Keratinocyte (primary cell): Measurements from ENCODE around the gene PGS1. TPM values are rescaled to one million over a fixed set of nuclear protein-coding genes. Genes with fewer than 3 reads are reported as not detected.

Experiments used
- DNase-seq: peaks from one replicate; pipeline ENCODE4 v3.0.0-alpha.2; 2011; ENCODE audit warnings: low read depth, missing footprints, low spot score
- FAIRE-seq: peaks from 2 replicates; lab custom pipeline; 2011; peaks lifted over from hg19 to GRCh38; lab: Jason Lieb, UNC
- H2AFZ ChIP-seq: 2 replicates; pipeline ENCODE4 v1.6.0; 2012; ENCODE audit warnings: low read length, control low read depth, inconsistent platforms; ENCODE audit not compliant: control insufficient read depth
- H3K27ac ChIP-seq: 2 replicates; pipeline ENCODE4 v1.5.1; 2011; ENCODE audit warnings: low read length; ENCODE audit not compliant: control insufficient read depth, insufficient read depth
- H3K27me3 ChIP-seq: 3 replicates; pipeline ENCODE4 v1.6.0; 2011; ENCODE audit warnings: low read length; ENCODE audit not compliant: control insufficient read depth, insufficient read depth; ENCODE audit errors: extremely low read depth
- H3K36me3 ChIP-seq, 2 experiments: 2 replicates in 1 of 2; 3 replicates in 1 of 2; pipeline ENCODE4 v1.5.1; 2011; ENCODE audit warnings: low read length in 2 of 2, mild to moderate bottlenecking in 1 of 2; ENCODE audit not compliant: control insufficient read depth in 2 of 2, insufficient read depth in 2 of 2; ENCODE audit errors: extremely low read depth in 1 of 2
- H3K4me1 ChIP-seq: 3 replicates; pipeline ENCODE4 v1.5.1; 2011; ENCODE audit warnings: low read length; ENCODE audit not compliant: control insufficient read depth, insufficient read depth; ENCODE audit errors: extremely low read depth
- H3K4me2 ChIP-seq: 3 replicates; pipeline ENCODE4 v1.6.0; 2011; ENCODE audit warnings: low read depth, low read length; ENCODE audit not compliant: control insufficient read depth, insufficient read depth; ENCODE audit errors: extremely low read depth
- H3K4me3 ChIP-seq, 3 experiments: fragments of 200-600 bp in 1 of 3; sonication (generic) in 1 of 3; 2 replicates in 2 of 3; 3 replicates in 1 of 3; pipeline ENCODE4 v1.5.1; 2011 to 2016; ENCODE audit warnings: low read length in 3 of 3, mild to moderate bottlenecking in 3 of 3, control low read depth in 2 of 3, inconsistent platforms in 1 of 3, low read depth in 1 of 3, mixed read lengths in 1 of 3, mixed run types in 1 of 3, moderate library complexity in 1 of 3; ENCODE audit not compliant: control insufficient read depth in 2 of 3, insufficient read depth in 2 of 3; ENCODE audit errors: extremely low read depth in 1 of 3
- H3K79me2 ChIP-seq: 2 replicates; pipeline ENCODE4 v1.6.0; 2012; ENCODE audit warnings: low read length; ENCODE audit not compliant: control insufficient read depth, insufficient read depth
- H3K9ac ChIP-seq: 3 replicates; pipeline ENCODE4 v1.6.0; 2011; ENCODE audit warnings: low read length; ENCODE audit not compliant: control insufficient read depth, insufficient read depth; ENCODE audit errors: extremely low read depth
- H3K9me1 ChIP-seq: 3 replicates; pipeline ENCODE4 v1.6.0; 2011; ENCODE audit warnings: low read length; ENCODE audit not compliant: control insufficient read depth, insufficient read depth; ENCODE audit errors: extremely low read depth
- H3K9me3 ChIP-seq: 2 replicates; pipeline ENCODE4 v1.5.1; 2012; ENCODE audit warnings: low read depth, low read length; ENCODE audit not compliant: control insufficient read depth
- H4K20me1 ChIP-seq: 3 replicates; pipeline ENCODE4 v1.6.0; 2011; ENCODE audit warnings: low read length; ENCODE audit not compliant: control insufficient read depth, insufficient read depth; ENCODE audit errors: extremely low read depth
- EZH2 ChIP-seq: IDR thresholded peaks from one replicate; pipeline ENCODE4 v1.6.1; 2012; ENCODE audit warnings: inconsistent platforms, mild to moderate bottlenecking, low read length, moderate library complexity
- dilution Hi-C: fragments of 300-500 bp; cut with MboI; formaldehyde crosslinking; loops from one replicate; pipeline ENCODE4 v1.7.0; 2020; ENCODE audit warnings: low sequenced_read_pairs; ENCODE audit not compliant: extremely low pct_ligation_motif_present
- polyA plus RNA-seq, 5 experiments: library from polyadenylated mRNA; depleted of rRNA in 3 of 5; stranded (reverse) in 3 of 5; stranded (forward) in 1 of 5; unstranded in 1 of 5; fragments of >200 nt; gene quantifications; 1 replicate in 1 of 5; 2 replicates in 3 of 5; 3 replicates in 1 of 5; pipeline versions ENCODE4 v1.2.1 to v1.2.3, GENCODE V29; 2011 to 2012; ENCODE audit warnings: missing spikeins in 2 of 5, low read depth in 1 of 5, low replicate concordance in 1 of 5
- TF ChIP-seq, protein P1 (sequence below), 3 experiments: IDR thresholded peaks in 1 of 3; conservative IDR thresholded peaks in 1 of 3; optimal IDR thresholded peaks in 1 of 3; 2 replicates in 2 of 3; 3 replicates in 1 of 3; pipeline versions ENCODE3 to v1.5.1; 2011; ENCODE audit warnings: low read length in 3 of 3, mild to moderate bottlenecking in 3 of 3, moderate library complexity in 2 of 3, control low read depth in 1 of 3, inconsistent platforms in 1 of 3; ENCODE audit not compliant: insufficient read depth in 2 of 3; ENCODE audit errors: extremely low read depth in 1 of 3

PGS1 gene
- polyA plus RNA-seq, 1 donor (not counting 4 experiments of a cell fraction or from before 2014, with no cell fraction given): 19.6 TPM

DNA sequence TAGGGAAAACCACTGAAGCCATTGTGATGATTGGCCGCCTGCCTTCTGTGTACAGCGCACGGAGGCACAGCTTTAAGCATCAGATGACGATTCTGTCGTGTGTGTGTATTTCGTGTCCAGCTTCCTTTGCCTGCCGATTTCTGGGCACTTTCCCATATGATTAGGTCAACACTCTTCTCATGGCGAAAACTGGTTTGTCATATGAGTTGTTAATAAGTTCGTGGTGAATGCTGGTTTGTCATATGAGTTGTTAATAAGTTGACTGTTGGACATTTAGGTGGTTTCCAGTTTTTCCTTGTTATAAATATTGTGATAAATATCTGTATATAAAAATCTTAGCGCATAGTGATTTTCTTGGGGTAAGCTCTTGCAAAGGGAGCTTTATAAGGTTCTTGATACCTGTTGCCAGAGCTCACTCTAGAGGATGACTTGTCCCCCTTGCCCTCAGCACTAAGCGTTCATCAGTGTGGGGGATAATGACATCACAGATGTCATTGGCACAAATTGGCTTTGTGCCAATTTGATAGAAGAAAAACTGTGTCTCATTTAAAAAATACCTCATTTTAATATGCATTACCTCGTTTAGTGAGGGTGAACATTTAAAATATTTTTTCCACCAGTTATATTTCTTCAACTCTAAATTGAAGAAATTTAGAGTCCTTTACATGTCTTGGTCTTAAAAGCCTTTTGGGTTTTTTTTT, 40.0 kb downstream of the PGS1 start:
- no peaks in the 10 kb centered on the region for H3K4me1 ChIP-seq
- H3K27ac ChIP-seq: no peak overlapping the region
- no peaks in the 10 kb centered on the region for H4K20me1 ChIP-seq
- H3K4me3 ChIP-seq: no peak overlapping the region
- DNase-seq: no peak
- no peak overlapping the region for H2AFZ ChIP-seq
- no peak overlapping the region for H3K4me2 ChIP-seq
- H3K79me2 ChIP-seq: peaks cover 2% of the 10 kb centered on the region
- no peaks in the 10 kb centered on the region for H3K27me3 ChIP-seq
- H3K9me1 ChIP-seq: no peaks in the 10 kb centered on the region
- peaks cover 30 to 35% of the 10 kb centered on the region in 2 experiments for H3K36me3 ChIP-seq
- no peak for FAIRE-seq
- TF ChIP-seq, protein P1, sequence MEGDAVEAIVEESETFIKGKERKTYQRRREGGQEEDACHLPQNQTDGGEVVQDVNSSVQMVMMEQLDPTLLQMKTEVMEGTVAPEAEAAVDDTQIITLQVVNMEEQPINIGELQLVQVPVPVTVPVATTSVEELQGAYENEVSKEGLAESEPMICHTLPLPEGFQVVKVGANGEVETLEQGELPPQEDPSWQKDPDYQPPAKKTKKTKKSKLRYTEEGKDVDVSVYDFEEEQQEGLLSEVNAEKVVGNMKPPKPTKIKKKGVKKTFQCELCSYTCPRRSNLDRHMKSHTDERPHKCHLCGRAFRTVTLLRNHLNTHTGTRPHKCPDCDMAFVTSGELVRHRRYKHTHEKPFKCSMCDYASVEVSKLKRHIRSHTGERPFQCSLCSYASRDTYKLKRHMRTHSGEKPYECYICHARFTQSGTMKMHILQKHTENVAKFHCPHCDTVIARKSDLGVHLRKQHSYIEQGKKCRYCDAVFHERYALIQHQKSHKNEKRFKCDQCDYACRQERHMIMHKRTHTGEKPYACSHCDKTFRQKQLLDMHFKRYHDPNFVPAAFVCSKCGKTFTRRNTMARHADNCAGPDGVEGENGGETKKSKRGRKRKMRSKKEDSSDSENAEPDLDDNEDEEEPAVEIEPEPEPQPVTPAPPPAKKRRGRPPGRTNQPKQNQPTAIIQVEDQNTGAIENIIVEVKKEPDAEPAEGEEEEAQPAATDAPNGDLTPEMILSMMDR (optimal IDR thresholded peaks at IDR 0.05 in 1 of 3, IDR thresholded peaks at IDR 0.05 in 1 of 3, conservative IDR thresholded peaks at IDR 0.05 in 1 of 3; ENCODE audit: extremely low read depth in 1 of 3, insufficient read depth in 2 of 3, low read length in 3 of 3): no peak
- TF ChIP-seq EZH2: no peak
- no peak overlapping the region for H3K9ac ChIP-seq
- no peaks in the 10 kb centered on the region for H3K9me3 ChIP-seq
- dilution Hi-C loops: no loop called here

DNA sequence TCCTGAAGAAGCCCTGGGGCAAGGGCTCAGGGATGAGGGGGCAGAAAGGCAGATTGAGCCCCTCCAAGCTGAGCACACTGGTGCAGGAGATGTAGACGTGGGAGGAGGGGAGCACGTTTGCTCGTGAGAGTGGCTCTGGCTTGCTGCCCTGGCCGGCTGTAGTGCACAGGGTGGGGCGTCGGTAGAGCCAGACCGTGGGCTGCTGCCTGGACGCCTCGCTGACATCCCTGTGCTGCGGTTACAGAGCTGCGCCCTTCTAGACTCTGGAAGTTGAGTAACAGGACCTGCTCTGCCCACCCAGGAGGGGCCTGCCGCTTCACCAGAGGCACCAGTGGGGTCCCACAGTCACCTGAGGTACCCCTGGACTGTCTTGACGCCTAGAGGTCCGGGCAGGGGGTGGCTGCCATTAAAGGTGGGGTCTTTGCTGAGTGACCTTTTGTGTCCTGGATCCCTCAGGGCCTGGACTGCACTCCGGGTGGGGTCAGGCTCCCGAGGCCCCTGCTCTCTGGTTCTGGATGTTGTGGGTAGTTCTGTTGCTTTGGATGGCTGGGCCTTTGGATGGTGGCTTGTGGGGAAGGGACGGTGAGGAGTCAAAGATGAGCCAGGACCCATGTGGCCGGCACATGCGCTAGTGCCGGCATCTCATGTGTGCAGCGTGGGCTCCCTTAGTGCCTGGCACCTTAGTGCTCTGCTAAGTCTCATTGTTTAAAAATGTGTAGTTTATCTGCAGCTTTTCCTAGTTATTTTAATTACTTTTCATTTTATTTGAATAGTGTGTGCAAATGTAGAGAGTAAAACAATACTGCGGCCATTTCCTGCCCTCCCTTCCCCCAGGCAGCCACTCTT, 41.7 kb downstream of the PGS1 start:
- Histone ChIP-seq H3K79me2 (peaks cover 2% of the 10 kb centered on the region), H3K9me3 (no peaks in the 10 kb centered on the region), H4K20me1 (no peaks in the 10 kb centered on the region), H3K4me2 (no peak overlapping the region), H3K9me1 (no peaks in the 10 kb centered on the region), H3K4me3 (no peak overlapping the region), H3K27ac (no peak overlapping the region), H3K27me3 (no peaks in the 10 kb centered on the region), H3K36me3 (peaks cover 32 to 49% of the 10 kb centered on the region in 2 experiments), H3K9ac (no peak overlapping the region), H2AFZ (no peak overlapping the region), H3K4me1 (no peaks in the 10 kb centered on the region)
- dilution Hi-C loops: no loop called here
- no peak for TF ChIP-seq EZH2
- TF ChIP-seq, protein P1 (optimal IDR thresholded peaks at IDR 0.05 in 1 of 3, IDR thresholded peaks at IDR 0.05 in 1 of 3, conservative IDR thresholded peaks at IDR 0.05 in 1 of 3; ENCODE audit: extremely low read depth in 1 of 3, insufficient read depth in 2 of 3, low read length in 3 of 3): no peak
- DNase-seq: no peak
- no peak for FAIRE-seq
